NB4 (cell line): Measurements from ENCODE around the gene SERPINE3.

ENCODE experiments used
- POLR2A ChIP-seq: IDR thresholded peaks from 2 replicates; pipeline ENCODE4 v1.6.1; 2011; ENCODE audit warnings: mild to moderate bottlenecking; ENCODE audit not compliant: insufficient read length; ENCODE audit errors: extremely low read depth
- TF ChIP-seq, protein P1 (sequence below): IDR thresholded peaks from one replicate; pipeline ENCODE4 v1.5.1; 2012; ENCODE audit warnings: low read depth, low read length
- TF ChIP-seq, protein P2 (sequence below): IDR thresholded peaks from 2 replicates; pipeline ENCODE4 v1.6.1; 2011; ENCODE audit warnings: low read depth, low read length

DNA sequence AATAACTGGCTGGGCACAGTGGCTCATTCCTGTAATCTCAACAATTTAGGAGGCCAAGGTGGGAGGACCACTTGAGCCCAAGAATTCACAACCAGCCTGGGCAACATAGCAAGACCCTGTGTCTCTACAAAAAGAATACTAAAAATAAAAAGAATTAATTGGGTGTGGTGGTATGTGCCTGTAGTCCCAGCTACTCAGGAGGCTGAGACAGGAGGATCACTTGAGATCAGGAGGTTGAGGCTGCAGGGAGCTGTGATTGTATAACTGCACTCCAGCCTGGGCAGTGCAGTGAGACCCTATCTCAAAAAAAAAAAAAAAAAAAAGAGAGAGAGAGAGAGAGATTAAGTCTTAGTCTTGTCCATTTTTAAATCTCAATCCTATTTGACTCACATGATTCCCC lies 35.6 kb upstream of the SERPINE3 start:
- TF ChIP-seq, protein P1, sequence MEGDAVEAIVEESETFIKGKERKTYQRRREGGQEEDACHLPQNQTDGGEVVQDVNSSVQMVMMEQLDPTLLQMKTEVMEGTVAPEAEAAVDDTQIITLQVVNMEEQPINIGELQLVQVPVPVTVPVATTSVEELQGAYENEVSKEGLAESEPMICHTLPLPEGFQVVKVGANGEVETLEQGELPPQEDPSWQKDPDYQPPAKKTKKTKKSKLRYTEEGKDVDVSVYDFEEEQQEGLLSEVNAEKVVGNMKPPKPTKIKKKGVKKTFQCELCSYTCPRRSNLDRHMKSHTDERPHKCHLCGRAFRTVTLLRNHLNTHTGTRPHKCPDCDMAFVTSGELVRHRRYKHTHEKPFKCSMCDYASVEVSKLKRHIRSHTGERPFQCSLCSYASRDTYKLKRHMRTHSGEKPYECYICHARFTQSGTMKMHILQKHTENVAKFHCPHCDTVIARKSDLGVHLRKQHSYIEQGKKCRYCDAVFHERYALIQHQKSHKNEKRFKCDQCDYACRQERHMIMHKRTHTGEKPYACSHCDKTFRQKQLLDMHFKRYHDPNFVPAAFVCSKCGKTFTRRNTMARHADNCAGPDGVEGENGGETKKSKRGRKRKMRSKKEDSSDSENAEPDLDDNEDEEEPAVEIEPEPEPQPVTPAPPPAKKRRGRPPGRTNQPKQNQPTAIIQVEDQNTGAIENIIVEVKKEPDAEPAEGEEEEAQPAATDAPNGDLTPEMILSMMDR = no peak
- TF ChIP-seq, protein P2, sequence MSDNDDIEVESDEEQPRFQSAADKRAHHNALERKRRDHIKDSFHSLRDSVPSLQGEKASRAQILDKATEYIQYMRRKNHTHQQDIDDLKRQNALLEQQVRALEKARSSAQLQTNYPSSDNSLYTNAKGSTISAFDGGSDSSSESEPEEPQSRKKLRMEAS = no peak
- TF ChIP-seq POLR2A = no peak
